Upper lobe of right lung (tissue), 1 donor: ENCODE data around the gene MYH10. TPM values are rescaled to one million over a fixed set of nuclear protein-coding genes. Genes with fewer than 3 reads are reported as not detected.
A peak's percentile ranks its signal among the peaks of the same experiment; 100 is the strongest.

Experiments
- ATAC-seq: fragments of 200-7000 bp; cut with Tn5 transposase; one replicate; pipeline ENCODE4 v1.9.1; 2020; ENCODE audit warnings: mild to moderate bottlenecking, moderate library complexity
- DNase-seq: peaks from one replicate; pipeline ENCODE4 v3.0.0-alpha.2; 2020
- H3K27ac ChIP-seq: fragments of 200-600 bp; one replicate; pipeline ENCODE4 v1.8.0; 2022
- H3K27me3 ChIP-seq: fragments of 200-600 bp; one replicate; pipeline ENCODE4 v1.8.0; 2022; ENCODE audit warnings: mild to moderate bottlenecking
- H3K36me3 ChIP-seq: fragments of 200-600 bp; one replicate; pipeline ENCODE4 v1.8.0; 2022
- H3K4me1 ChIP-seq: fragments of 200-600 bp; one replicate; pipeline ENCODE4 v1.8.0; 2022
- H3K4me3 ChIP-seq: fragments of 200-600 bp; one replicate; pipeline ENCODE4 v1.8.0; 2022; ENCODE audit warnings: mild to moderate bottlenecking
- H3K9me3 ChIP-seq: fragments of 200-600 bp; one replicate; pipeline ENCODE4 v1.8.0; 2022
- intact Hi-C: fragments of 100-400 bp; cut with DNase I; formaldehyde crosslinking; loops from one replicate; pipeline ENCODE4 v1.11.0; 2022
- total RNA-seq: library from RNA; stranded (reverse); fragmentation: NEBNext Ultra II Directional; extraction: Animal tissue kit (Norgen Biotek cat#: 25700); gene quantifications from one replicate; pipeline ENCODE4 v1.2.1, GENCODE V29; 2021
- TF ChIP-seq, protein P1 (sequence below): fragments of 200-600 bp; IDR thresholded peaks from one replicate; pipeline ENCODE4 v1.8.0; 2022; ENCODE audit warnings: antibody characterized with exemption
- donor health status: DM: no; HTN: yes; CAD: no; lungs with severe emphysema.

The MYH10 gene
- total RNA-seq, 1 donor from 2014 or later, result 205 TPM

DNA sequence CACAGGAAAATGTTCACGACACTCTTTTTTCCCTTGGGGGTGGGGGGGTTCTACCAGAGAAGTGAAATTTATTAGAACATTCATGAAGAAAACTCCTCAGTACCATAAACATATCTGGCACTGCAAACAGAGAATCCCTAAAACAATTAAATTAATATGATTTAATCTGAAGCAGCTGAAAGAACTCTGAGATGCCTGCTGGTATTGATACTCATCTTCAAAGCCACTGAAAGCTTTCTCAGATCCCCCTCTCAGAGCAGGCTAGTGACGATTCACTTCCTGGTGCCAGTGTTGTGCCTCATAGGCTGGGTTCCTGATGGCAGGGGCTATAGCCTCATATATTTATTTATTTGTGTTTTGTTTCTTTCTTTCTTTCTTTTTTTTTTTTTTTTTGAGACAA lies 52.7 kb downstream of the MYH10 start:
- no peak overlapping the region for H3K27ac ChIP-seq
- intact Hi-C loops, result no loop called here
- TF ChIP-seq, protein P1, sequence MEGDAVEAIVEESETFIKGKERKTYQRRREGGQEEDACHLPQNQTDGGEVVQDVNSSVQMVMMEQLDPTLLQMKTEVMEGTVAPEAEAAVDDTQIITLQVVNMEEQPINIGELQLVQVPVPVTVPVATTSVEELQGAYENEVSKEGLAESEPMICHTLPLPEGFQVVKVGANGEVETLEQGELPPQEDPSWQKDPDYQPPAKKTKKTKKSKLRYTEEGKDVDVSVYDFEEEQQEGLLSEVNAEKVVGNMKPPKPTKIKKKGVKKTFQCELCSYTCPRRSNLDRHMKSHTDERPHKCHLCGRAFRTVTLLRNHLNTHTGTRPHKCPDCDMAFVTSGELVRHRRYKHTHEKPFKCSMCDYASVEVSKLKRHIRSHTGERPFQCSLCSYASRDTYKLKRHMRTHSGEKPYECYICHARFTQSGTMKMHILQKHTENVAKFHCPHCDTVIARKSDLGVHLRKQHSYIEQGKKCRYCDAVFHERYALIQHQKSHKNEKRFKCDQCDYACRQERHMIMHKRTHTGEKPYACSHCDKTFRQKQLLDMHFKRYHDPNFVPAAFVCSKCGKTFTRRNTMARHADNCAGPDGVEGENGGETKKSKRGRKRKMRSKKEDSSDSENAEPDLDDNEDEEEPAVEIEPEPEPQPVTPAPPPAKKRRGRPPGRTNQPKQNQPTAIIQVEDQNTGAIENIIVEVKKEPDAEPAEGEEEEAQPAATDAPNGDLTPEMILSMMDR, result no peak

DNA sequence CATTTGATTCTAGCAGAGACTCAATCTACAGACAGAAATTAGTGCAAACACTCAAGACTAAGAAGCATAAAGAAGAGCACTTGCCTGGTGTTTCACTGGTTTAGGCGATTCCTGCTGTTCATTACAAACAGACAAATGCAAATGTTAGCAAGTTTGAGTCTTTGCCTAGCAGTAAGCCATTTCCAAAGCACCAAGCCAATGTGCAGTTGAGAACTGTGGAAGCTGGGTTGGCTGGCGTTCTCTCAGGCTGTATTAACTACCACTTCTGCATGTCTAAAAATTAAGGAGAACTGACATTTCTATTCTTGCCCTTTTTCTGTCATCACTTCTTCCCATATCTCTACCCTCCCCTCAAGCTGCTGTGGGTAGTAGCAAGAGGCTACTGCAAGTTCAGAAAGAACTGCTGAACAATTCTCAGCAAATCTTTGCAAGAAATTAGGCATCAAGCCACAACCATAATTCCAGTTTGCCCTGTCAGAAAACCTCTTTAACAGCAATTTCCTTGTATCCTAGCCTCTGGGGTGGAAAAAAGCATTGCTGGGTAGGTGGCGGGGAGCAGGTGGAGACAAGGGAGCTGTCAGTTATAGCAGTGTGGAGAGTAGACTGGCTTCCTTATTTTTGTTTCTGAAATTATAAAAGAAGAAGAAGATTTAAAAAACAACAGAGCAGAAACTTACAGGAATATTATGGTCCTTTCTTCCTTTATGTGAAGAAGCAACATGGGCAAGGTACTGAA lies 53.8 kb downstream of the MYH10 start:
- H3K27ac ChIP-seq, result no peak overlapping the region
- intact Hi-C loops, result no loop called here
- H3K4me3 ChIP-seq, result no peak overlapping the region
- H3K9me3 ChIP-seq, result no peaks in the 10 kb centered on the region
- H3K4me1 ChIP-seq, result no peaks in the 10 kb centered on the region
- H3K27me3 ChIP-seq, result no peaks in the 10 kb centered on the region
- DNase-seq (no peak), ATAC-seq (no peak)
- TF ChIP-seq, protein P1, result no peak
- peaks cover 6% of the 10 kb centered on the region for H3K36me3 ChIP-seq

More for the DNA sequence above, 52.7 kb downstream of the MYH10 start:
- H3K36me3 ChIP-seq, result peaks cover 6% of the 10 kb centered on the region
- DNase-seq (no peak), ATAC-seq (no peak)
- H3K4me3 ChIP-seq, result no peak overlapping the region
- H3K27me3 ChIP-seq, result no peaks in the 10 kb centered on the region
- no peaks in the 10 kb centered on the region for H3K9me3 ChIP-seq
- H3K4me1 ChIP-seq, result no peaks in the 10 kb centered on the region

DNA sequence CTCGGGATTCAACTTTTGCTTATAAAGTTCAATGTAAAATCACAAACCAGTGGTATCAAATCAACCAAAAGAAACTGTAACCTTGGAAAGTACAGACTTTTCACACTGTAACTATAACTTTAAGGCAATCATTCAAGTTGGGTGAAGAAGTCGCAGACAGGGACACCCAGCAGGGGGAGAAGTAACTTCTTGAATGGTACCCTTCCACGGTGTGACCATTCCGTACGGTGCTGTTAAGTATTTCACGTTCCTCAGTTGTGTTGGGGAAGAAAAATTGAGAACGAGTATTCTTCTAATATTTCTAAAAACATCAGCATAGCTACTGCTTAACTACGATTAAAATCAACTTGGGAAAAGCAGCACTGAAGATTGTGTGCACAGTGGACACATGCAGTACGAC lies 55.8 kb downstream of the MYH10 start:
- H3K27ac ChIP-seq, result no peak overlapping the region
- TF ChIP-seq, protein P1, result no peak
- no peak for DNase-seq
- H3K27me3 ChIP-seq, result no peaks in the 10 kb centered on the region
- ATAC-seq, result no peak
- H3K4me3 ChIP-seq, result no peak overlapping the region
- no peaks in the 10 kb centered on the region for H3K4me1 ChIP-seq
- no peaks in the 10 kb centered on the region for H3K9me3 ChIP-seq
- intact Hi-C loops, result no loop called here
- H3K36me3 ChIP-seq, result peaks cover 13% of the 10 kb centered on the region

- Histone ChIP-seq H3K9me3 (no peaks in the 10 kb centered on the region), H3K4me3 (no peak overlapping the region), H3K27me3 (no peaks in the 10 kb centered on the region), H3K27ac (no peak overlapping the region), H3K4me1 (no peaks in the 10 kb centered on the region), H3K36me3 (peaks cover 29% of the 10 kb centered on the region)
- intact Hi-C loops, result no loop called here
- DNase-seq, result no peak
- no peak for ATAC-seq
- TF ChIP-seq, protein P1, result peak; percentile 32
Measured at GRCh38 chr17:8572764-8573163, 57.8 kb downstream of the MYH10 start.

- intact Hi-C loops, result no loop called here
- no peak overlapping the region for H3K4me3 ChIP-seq
- H3K27me3 ChIP-seq, result no peaks in the 10 kb centered on the region
- H3K9me3 ChIP-seq, result no peaks in the 10 kb centered on the region
- no peak for DNase-seq
- no peaks in the 10 kb centered on the region for H3K4me1 ChIP-seq
- TF ChIP-seq, protein P1, result no peak
- ATAC-seq, result no peak
- H3K36me3 ChIP-seq, result peaks cover 11% of the 10 kb centered on the region
- no peak overlapping the region for H3K27ac ChIP-seq
Measured at GRCh38 chr17:8563981-8564602, 66.4 kb downstream of the MYH10 start.
